Effector CD8-positive, alpha-beta T cell (primary cell): Measurements from ENCODE around the gene ESPNL.

Source experiments
- DNase-seq: peaks from one replicate; lab custom pipeline; 2025; lab: John Stamatoyannopoulos, UW

ESPNL gene

DNA sequence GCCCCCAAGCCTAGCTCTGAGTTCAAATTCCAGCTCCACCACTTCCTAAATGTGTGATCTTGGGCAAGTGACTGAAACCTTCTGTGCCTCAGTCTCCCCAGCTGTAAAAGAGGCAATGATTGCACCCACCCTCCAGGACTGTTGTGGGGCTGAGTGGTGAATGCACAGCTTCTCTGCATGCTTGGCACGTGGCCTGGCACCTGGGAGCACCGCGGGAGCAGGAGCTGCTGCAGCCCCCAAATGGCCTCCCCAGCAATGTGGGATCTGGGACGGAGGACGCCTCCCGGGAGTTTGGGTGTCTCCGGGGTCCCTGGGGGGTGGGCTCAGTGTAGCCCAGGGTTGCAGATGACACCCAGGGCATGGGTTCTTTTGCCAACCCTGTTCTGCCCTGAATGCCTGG lies 39.9 kb downstream of the ESPNL start:
- no peak for DNase-seq

DNA sequence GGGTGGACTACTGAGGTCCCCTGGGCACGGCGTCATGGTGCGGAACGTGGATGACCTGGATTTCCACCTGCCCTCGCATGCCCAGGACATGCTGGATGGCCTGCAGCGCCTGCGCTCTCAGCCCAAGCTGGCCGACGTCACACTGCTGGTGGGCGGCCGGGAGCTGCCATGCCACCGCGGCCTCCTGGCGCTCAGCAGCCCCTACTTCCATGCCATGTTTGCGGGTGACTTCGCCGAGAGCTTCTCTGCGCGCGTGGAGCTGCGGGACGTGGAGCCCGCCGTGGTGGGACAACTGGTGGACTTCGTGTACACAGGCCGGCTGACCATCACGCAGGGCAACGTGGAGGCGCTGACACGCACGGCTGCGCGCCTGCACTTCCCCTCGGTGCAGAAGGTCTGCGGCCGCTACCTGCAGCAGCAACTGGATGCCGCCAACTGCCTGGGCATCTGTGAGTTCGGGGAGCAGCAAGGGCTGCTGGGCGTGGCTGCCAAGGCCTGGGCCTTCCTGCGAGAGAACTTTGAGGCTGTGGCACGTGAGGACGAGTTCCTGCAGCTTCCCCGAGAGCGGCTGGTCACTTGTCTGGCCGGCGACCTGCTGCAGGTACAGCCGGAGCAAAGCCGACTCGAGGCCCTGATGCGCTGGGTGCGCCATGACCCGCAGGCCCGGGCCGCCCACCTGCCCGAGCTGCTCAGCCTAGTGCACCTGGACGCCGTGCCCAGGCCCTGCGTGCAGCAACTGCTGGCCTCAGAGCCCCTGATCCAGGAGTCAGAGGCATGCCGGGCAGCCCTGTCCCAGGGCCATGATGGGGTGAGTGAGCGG lies 40.8 kb downstream of the ESPNL start:
- no peak for DNase-seq

DNA sequence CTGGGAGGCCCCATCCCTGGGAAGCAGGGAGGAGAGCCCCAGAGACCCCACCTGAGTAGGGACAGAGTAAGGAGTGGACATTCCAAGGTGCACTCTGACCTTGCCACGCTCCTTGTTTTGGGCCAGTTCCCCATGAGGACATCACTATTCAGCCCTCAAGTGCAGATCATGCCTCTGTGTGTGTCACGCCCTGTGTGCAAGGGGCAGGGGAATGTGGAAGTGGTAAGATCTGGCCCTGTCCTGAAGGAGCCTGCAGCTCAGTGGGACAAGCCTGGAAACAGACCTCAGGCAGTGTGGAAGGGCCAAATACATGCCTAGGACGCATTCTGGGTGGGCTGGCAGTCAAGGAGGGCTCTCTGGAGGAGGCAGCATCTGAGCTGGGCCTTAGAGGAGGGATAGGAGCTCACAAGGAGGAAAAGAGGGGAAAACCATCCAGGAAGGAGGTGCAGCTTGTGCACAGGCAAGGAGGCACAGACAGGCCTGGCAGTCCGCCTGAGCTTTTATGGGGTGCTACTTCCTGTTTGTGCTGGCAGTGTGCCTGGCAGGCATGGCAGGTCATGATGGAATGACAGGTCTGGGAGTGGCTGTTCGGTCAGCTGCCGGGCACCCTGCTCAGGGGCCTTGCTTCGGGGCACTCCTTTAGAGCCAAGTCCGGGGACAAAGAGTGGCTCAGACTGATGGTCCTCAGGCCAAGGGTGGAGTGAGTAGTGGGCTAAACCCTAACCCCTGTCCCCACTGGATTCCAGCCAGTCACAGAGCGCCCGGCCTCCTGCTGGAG lies 41.6 kb downstream of the ESPNL start:
- no peak for DNase-seq

DNA sequence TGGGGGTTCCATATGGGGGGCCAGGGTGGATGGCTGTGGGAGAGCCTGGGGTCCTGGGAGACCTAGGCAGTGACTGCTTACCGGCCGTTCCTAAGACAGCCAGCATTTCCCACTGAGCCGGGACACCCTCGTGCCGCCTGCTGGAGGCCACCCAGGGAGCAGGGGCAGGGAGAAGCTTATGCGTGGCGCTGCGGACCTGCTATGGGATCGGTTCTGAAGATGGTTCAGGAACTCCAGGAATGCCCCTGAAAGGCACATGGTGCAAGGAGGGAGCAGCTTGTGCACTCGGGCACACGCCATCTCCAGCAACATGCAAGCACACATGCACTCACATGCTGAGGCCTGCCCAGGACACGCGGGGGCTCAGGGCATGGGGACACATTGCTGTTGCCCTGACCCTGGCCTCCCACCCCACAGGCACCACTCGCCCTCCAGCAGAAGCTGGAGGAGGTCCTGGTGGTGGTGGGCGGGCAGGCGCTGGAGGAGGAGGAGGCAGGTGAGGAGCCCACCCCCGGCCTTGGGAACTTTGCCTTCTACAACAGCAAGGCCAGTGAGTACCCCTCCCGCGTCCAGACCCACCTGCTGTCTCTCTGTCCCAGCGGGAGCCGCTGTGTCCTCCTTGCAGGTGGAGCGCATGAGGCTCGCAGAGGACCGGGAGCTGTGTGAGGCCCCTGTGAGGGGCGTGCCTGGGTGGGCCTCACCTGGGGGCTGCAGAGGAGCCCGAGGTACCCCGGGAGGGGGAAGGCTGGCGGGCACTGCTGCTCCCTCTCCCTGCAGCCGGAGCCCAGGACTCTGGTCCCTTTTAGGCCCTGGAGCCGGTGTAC lies 42.5 kb downstream of the ESPNL start:
- DNase-seq, result no peak

DNA sequence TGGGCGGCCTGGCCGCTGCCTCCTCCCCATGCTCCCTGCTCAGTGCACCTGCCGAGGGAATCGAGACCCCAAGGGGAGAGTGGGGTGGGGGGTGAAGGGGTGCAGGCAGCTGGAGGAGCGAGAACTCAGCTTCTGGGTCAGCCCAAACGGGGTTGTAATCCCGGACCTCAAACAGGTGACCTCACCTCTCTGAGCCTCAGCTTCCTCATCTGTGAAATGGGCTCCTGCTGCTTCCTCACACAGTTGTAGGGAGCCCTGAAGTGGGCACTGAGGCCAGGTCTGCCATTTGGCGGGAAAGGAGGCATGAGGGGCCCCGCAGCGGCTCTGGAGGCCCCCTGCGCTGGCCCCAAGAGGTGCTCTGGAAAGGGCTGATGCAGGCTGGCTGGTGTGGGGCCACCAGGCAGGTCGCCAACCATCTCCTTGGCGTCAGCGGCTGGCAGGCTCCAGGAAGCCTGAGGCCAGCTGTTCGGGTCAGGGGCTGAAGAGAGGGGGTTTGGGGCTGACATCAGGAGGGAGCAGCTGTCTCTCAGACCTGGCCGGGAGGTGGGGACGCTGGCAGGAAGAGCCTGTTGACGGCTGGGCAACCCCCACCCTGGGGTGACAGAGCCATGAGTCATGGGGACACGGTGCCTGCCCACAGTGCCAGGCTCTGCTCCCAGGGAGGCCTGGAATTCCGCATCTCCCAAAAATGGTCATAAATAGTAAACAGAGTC lies 43.3 kb downstream of the ESPNL start:
- no peak for DNase-seq

DNA sequence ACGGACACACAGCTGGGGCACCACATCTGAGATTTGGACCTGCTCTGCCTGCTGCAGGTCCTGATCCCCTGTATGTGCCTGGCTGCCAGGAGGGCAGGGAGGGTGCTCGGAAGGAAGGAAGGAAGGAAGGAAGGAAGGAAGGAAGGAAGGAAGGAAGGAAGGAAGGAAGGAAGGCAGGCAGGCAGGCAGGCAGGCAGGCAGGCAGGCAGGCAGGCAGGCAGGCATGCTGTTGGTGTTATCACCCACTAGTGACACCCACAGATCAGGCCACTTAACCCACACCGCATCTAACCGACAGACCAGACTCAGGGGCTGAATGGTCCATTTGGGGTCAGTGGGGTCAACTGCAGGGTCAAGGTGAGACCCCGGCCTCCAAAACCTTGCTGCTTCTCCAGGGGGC lies 44.1 kb downstream of the ESPNL start:
- DNase-seq, result no peak

DNA sequence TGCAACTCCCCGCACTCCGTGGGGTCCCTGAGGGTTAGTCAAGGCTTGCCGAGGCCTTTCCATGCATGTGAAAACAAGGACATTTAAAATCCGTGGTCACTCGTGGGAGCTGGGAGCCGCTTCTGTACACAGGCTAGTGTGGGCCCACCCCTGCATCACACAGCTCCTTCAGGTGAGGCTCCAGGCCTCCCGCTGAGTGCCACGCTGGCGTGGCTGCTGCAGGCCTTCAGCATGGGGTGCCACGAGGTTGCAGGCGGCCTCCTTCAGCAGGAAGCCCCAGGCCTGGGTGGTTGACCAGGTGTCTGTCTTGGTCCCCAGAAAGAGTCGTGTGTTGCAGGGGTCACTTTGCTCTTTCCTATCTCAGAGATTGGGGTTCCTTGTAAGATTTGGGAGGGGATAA lies 44.9 kb downstream of the ESPNL start:
- no peak for DNase-seq

DNA sequence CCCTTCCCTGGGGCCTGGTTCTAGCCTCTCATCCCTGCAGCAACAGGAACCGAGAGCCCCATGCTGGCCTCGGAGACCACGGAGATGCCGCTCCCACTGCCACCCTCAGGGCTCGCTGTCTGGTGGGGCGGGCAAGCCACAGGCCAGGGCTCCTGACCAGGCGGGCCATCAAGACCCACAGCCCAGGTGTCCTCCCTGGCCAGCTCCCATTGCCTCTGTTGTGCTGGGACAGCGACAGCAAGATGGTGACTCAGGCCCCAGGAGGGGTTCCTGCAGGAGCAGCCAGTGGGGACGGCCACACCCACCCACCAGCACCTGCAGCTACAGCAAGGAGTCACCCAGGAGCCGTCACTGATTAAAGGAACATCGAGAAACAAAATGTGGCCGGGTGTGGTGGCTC lies 45.7 kb downstream of the ESPNL start:
- no peak for DNase-seq

DNA sequence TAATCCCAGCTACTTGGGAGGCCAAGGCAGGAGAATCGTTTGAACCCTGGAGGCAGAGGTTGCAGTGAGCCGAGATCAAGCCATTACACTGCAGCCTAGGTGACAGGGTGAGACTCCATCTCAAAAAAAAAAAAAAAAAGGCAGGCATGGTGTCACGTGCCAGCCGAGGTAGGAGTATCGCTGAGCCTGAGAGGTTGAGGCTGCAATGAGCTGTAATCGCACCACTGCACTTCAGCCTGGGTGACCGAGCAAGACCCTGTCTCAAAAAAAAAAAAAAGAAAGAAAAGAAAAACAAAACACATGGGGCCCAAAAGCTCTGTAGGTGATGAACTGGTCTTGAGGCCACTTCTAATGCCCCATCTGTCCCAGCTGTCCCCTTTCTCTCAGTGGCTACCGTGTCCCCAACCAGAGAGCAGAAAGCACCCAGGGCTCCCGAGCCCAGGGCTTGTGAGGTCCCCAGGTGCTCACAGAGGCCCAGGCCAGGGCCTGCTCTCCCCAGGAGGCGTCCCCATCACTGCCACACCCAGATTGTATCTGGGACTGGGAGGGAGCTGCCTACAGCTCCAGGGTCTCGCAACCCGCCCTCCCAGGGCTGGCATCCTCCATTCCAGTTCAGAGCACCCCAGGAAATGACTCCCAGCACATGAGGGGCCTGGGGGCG lies 46.9 kb downstream of the ESPNL start:
- DNase-seq, result no peak

DNA sequence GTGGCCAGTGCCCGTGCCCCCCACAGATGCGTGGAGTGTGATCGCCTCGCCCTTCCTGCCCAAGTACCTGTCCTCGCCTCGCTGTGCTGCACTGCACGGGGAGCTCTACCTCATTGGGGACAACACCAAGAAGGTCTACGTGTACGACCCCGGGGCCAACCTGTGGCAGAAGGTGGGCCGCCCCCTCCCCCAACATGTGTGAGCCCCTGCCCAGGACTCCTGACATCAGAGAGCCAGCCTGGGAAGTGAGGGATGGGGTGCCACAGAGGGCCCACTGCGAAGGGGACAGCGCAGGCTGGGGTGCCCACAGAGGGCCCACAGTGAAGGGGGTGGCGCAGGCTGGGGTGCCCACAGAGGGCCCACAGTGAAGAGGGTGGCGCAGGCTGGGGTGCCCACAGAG lies 48.8 kb downstream of the ESPNL start:
- DNase-seq, result no peak

DNA sequence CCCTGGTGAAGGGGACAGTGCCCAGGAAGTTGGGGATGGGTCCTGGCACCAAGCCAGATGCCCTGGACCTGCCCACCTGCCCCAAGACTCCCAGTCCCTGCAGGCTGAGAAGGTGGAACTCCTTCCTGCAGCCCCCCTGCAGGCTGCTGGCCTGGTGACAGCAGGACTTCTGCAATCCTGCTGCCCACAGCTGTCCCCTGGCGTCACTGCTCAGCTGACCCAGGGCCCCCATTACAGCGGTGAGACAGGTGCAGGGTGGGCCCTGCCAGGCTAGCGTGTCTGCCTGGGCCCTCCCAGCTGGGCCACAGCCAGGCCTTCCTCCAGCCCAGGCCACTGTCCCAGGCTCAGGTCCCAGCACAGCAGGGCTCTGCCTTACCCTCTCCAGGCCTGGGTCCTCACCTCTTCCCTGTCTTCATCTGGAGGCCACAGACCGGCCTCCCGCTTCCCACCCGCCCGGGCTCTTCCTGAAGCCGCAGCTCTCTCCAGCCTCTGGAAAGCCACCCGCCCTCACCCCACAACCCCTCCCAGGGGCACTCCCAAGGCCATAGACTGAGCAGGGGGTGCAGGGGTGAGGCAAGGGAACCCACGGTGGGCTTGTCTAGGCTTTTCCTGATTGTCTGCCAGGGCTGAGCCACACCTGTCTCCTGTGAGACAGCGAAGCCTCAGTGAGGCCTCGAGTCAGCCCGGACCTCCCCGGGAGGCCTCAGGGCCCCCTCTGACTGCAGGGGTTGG lies 49.9 kb downstream of the ESPNL start:
- no peak for DNase-seq

DNA sequence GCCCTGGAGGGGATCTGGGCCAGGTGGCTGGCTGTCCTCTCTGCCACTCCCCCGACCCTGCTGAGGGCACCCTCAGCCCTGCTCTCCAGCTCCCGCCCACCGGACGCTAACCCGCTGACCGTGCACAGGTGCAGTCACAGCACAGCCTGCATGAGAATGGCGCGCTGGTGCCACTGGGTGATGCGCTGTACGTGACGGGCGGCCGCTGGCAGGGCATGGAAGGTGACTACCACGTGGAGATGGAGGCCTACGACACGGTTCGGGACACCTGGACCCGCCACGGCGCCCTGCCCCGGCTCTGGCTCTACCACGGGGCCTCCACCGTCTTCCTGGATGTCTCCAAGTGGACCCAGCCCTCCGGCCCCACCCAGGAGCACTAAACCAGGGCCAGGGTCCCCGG lies 50.5 kb downstream of the ESPNL start:
- DNase-seq, result no peak

DNA sequence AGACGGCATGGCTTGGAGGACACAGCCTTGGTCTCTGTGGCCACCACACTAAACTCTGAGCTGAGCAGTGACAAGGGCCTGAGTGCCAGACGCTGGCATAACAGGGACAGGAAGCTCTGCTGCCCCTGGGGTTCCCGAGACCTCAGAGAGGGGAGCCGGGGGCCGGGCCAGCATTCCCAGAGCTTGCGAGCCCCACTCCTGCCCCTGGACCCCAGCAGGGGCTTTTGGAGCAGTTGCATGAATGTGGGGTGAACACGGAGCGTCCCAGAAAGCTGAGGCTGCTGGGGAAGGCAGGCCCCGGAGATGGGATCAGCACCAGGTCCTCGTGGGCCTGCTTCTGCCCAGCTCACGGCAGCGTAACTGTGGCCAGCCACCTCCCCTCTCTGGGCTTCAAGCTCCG lies 51.1 kb downstream of the ESPNL start:
- DNase-seq, result no peak

DNA sequence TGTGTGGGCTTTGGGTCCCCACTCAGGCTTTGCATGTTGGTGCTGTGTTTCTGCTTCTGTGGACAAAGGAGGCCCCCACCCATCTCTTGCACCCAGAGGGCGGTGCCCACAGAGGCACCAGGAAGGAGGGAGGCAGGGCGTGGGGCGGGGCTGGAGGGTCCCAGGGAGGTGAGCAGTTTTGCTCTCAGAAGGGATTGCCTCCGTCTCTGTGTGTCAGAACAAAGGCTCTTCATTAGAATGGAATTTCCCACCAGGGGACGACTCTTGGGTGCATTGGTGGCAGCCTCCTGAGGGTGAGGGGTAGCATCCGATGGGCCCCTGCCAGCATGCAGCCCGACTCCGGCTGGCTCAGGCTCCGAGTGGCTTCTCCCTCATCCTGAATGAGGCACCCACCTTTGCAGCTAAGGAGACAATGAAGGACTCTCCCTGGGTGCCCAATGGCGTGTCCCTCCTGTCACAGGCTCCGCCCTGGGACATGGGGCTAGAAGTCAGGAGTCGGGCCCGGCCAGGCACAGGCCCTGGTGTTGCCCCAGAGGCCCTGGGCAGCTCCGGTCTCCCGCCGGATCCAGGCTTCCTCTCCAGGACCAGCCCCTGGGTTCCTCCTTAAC lies 51.6 kb downstream of the ESPNL start:
- DNase-seq, result no peak

DNA sequence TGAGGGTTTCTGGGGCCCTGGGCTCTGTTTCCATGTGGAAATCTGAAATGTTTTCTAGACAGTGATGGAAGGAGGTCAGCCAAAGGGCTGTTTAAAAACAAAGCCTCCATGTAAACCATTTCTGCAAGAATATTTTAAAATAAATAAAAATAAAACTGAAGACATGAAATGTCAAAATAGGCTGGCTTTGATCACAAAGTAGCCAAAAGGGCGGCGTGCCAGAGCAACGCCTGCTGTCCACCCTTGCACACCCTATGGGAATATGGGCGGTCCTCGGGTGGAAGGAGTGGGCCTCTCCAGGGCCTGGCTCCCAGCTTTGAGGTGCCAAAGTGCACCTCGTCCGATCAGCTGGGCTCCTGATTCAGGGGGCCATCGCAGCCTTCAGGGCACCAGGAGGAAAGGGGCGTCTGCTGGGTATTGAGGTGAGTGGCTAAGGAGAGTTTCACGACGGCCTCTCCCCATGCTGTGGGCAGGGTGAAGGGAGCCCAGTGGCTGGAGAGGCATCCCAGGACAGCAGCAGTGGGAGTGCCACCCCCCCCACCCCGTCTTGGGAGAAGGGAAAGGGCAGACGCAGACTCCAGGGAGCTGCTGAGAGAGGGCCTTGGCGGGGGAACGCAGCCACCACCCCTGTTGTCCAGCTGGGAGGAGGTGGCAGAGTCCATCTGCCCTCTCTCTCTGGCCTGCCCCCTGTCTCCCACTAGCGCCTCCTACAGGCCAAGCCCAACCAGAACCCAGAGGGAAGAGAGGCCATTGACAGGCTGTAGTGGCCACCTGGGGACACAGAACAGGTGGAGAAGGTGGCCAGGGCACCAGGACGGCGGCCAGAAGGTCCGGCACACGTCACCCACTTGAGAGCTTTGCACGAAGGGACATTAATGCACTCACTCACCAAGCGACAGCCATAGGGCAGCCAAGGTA lies 52.9 kb downstream of the ESPNL start:
- DNase-seq, result no peak

DNA sequence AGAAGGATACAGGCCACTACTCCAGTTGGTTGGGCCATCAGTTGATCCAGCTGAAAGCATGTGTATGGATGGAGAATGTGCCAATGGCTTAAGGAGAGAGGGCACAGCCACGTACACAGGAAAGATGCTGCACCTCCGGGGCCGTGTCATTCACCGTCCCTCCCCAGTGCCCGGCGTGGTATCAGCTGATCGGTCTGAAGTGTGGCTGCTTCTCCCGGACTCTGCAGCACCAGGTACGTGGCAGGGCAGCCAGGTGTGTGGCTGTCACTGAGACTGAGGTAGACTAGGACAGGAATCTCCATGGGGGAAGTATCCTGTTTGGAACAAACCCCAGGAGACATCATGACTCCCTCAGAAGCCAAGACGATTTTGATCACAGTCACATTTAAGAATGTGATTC lies 54.4 kb downstream of the ESPNL start:
- DNase-seq, result no peak

DNA sequence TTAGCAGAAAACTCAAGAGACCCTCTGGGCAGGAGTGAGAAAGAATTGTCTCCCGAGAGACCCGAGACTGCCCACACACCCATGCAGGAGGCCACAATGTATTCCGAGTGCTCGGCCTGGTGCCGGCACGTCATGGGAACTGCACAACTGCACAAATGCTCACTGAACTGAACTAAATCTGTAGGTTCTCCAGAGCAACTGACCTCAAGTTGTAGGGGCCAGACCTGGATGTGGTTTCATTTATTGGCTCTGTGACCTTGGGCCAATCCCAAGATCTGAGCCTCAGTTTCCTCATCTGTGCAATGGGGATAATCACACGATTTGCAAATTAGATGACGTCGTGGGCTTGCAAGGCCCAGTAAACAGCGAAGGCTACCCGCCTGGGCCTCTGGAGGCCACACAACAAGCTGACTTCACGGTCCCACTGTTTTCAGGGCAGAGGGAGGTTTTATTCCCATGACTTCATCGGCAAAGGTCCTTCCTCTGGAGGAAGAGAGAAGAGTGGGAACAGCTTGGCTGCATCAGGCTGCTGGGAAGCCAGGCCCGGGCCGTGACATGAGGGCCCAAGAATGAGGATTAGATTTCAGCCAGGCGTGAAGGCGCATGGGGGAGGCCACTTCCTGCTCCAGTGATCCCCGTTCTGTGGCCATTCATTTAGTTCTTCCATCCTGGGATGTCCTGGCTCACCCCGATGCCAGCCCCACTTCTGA lies 55.1 kb downstream of the ESPNL start:
- no peak for DNase-seq
